Gastrocnemius medialis (tissue), 4 donors: ENCODE measurements around the gene NLGN4Y.

Experiments
- POLR2A ChIP-seq, 2 donors: fragments of 450-650 bp; IDR thresholded peaks; one replicate each; pipeline ENCODE4 v1.6.1; 2017; ENCODE audit warnings: antibody characterized with exemption in 2 of 2, mild to moderate bottlenecking in 2 of 2, moderate library complexity in 2 of 2
- TF ChIP-seq, protein P1 (sequence below), 5 experiments: fragments of 450-650 bp in 3 of 5; fragments of 200-600 bp in 2 of 5; sonication (generic) in 2 of 5; IDR thresholded peaks in 4 of 5; conservative IDR thresholded peaks in 1 of 5; 1 replicate in 4 of 5; 2 replicates in 1 of 5; pipeline ENCODE4 v1.5.1; 2016 to 2019; ENCODE audit warnings: antibody characterized with exemption in 5 of 5, mild to moderate bottlenecking in 3 of 5, moderate library complexity in 3 of 5

- TF ChIP-seq, protein P1, sequence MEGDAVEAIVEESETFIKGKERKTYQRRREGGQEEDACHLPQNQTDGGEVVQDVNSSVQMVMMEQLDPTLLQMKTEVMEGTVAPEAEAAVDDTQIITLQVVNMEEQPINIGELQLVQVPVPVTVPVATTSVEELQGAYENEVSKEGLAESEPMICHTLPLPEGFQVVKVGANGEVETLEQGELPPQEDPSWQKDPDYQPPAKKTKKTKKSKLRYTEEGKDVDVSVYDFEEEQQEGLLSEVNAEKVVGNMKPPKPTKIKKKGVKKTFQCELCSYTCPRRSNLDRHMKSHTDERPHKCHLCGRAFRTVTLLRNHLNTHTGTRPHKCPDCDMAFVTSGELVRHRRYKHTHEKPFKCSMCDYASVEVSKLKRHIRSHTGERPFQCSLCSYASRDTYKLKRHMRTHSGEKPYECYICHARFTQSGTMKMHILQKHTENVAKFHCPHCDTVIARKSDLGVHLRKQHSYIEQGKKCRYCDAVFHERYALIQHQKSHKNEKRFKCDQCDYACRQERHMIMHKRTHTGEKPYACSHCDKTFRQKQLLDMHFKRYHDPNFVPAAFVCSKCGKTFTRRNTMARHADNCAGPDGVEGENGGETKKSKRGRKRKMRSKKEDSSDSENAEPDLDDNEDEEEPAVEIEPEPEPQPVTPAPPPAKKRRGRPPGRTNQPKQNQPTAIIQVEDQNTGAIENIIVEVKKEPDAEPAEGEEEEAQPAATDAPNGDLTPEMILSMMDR (IDR thresholded peaks at IDR 0.05 in 4 of 5, conservative IDR thresholded peaks at IDR 0.05 in 1 of 5) = no peak
- TF ChIP-seq POLR2A (IDR thresholded peaks at IDR 0.05) = no peak
Measured at GRCh38 chrY:14581294-14581693, 57.0 kb downstream of the NLGN4Y start.
